HUES6 (cell line): ENCODE data around the gene GIGYF1.
"Not testable (repeated sequence)": the region's sequence is repeated elsewhere in the genome, so short reads cannot be mapped to it uniquely, and the experiment has no call there.

Experiments
- H3K27ac ChIP-seq: 2 replicates; pipeline ENCODE4 v1.7.0; 2013; ENCODE audit warnings: low read depth, mild to moderate bottlenecking, low read length, inconsistent platforms
- H3K27me3 ChIP-seq: 2 replicates; pipeline ENCODE4 v1.6.1; 2013; ENCODE audit warnings: low read length; ENCODE audit not compliant: control insufficient read depth, insufficient read depth
- H3K36me3 ChIP-seq: 2 replicates; pipeline ENCODE4 v1.6.1; 2013; ENCODE audit warnings: low read length; ENCODE audit not compliant: control insufficient read depth, insufficient read depth
- H3K4me1 ChIP-seq: 2 replicates; pipeline ENCODE4 v1.6.1; 2013; ENCODE audit warnings: low read length; ENCODE audit not compliant: control insufficient read depth, insufficient read depth
- H3K4me3 ChIP-seq: 2 replicates; pipeline ENCODE4 v1.5.1; 2013; ENCODE audit warnings: low read depth, low read length
- H3K9ac ChIP-seq: one replicate; pipeline ENCODE4 v1.6.1; 2013; ENCODE audit warnings: mild to moderate bottlenecking, low read length
- H3K9me3 ChIP-seq: 2 replicates; pipeline ENCODE4 v1.6.1; 2013; ENCODE audit warnings: low read depth, low read length; ENCODE audit not compliant: control insufficient read depth, insufficient read depth

GIGYF1 gene

DNA sequence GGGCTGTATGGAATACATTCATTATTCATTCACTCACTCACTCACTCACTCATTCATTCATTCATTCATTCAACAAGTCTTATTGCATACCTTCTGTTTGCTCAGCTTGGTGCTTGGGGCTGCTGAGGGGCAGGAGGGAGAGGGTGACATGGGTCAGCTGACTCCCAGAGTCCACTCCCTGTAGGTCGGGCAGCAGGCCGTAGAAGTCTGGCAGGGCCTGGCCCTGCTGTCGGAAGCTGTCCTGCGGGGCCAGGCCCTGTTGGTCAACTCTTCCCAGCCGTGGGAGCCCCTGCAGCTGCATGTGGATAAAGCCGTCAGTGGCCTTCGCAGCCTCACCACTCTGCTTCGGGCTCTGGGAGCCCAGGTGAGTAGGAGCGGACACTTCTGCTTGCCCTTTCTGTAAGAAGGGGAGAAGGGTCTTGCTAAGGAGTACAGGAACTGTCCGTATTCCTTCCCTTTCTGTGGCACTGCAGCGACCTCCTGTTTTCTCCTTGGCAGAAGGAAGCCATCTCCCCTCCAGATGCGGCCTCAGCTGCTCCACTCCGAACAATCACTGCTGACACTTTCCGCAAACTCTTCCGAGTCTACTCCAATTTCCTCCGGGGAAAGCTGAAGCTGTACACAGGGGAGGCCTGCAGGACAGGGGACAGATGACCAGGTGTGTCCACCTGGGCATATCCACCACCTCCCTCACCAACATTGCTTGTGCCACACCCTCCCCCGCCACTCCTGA lies 28.6 kb upstream of the GIGYF1 start:
- Histone ChIP-seq H3K27me3 (peaks cover 49% of the 10 kb centered on the region), H3K36me3 (no peaks in the 10 kb centered on the region), H3K27ac (no peak overlapping the region), H3K4me3 (no peak overlapping the region), H3K4me1 (peaks cover 11% of the 10 kb centered on the region), H3K9me3 (peaks cover 14% of the 10 kb centered on the region; the same call in 1 of the 2 replicates), H3K9ac (no peak overlapping the region)

GRCh38 chr7:100721505-100721812 lies 27.4 kb upstream of the GIGYF1 start:
- Histone ChIP-seq H3K9ac (no peak overlapping the region), H3K4me1 (peaks cover 11% of the 10 kb centered on the region), H3K27me3 (peaks cover 49% of the 10 kb centered on the region), H3K9me3 (peaks cover 14% of the 10 kb centered on the region; the same call in 1 of the 2 replicates), H3K36me3 (no peaks in the 10 kb centered on the region), H3K27ac (no peak overlapping the region), H3K4me3 (peak overlapping the region; percentile 58)

GRCh38 chr7:100720671-100721504 lies 26.8 kb upstream of the GIGYF1 start:
- H3K9ac ChIP-seq: no peak overlapping the region
- peak overlapping the region; percentile 58 for H3K4me3 ChIP-seq
- H3K27me3 ChIP-seq: peaks cover 49% of the 10 kb centered on the region
- H3K36me3 ChIP-seq: no peaks in the 10 kb centered on the region
- H3K27ac ChIP-seq: no peak overlapping the region
- peaks cover 14% of the 10 kb centered on the region; the same call in 1 of the 2 replicates for H3K9me3 ChIP-seq
- peaks cover 10% of the 10 kb centered on the region for H3K4me1 ChIP-seq

GRCh38 chr7:100720279-100720670 lies 26.2 kb upstream of the GIGYF1 start, which contains the start of gene EPO:
Gene EPO, plus strand, starts transcription at chr7:100720468. Its CDS starts 513 bp downstream, at chr7:100720981.
- Histone ChIP-seq H3K9ac (peak within 1 kb of the TSS; percentile 19), H3K36me3 (no peaks in the 10 kb centered on the region), H3K27ac (no peak within 1 kb of the TSS), H3K9me3 (peaks cover 14% of the 10 kb centered on the region; the same call in 1 of the 2 replicates), H3K4me3 (peak within 1 kb of the TSS; percentile 58), H3K4me1 (peaks cover 7% of the 10 kb centered on the region), H3K27me3 (peaks cover 49% of the 10 kb centered on the region)

GRCh38 chr7:100719523-100720278 lies 25.7 kb upstream of the GIGYF1 start:
- peak overlapping the region; percentile 58 for H3K4me3 ChIP-seq
- peaks cover 49% of the 10 kb centered on the region for H3K27me3 ChIP-seq
- H3K27ac ChIP-seq: no peak overlapping the region
- H3K36me3 ChIP-seq: no peaks in the 10 kb centered on the region
- H3K9me3 ChIP-seq: peaks cover 14% of the 10 kb centered on the region; the same call in 1 of the 2 replicates
- peaks cover 7% of the 10 kb centered on the region for H3K4me1 ChIP-seq
- no peak overlapping the region for H3K9ac ChIP-seq

GRCh38 chr7:100717073-100717472 lies 23.0 kb upstream of the GIGYF1 start:
- H3K36me3 ChIP-seq, H3K9ac ChIP-seq, H3K4me1 ChIP-seq, H3K4me3 ChIP-seq, H3K27ac ChIP-seq: not testable (repeated sequence)
- Histone ChIP-seq H3K9me3 (peaks cover 14% of the 10 kb centered on the region; the same call in 1 of the 2 replicates), H3K27me3 (peaks cover 28% of the 10 kb centered on the region)

DNA sequence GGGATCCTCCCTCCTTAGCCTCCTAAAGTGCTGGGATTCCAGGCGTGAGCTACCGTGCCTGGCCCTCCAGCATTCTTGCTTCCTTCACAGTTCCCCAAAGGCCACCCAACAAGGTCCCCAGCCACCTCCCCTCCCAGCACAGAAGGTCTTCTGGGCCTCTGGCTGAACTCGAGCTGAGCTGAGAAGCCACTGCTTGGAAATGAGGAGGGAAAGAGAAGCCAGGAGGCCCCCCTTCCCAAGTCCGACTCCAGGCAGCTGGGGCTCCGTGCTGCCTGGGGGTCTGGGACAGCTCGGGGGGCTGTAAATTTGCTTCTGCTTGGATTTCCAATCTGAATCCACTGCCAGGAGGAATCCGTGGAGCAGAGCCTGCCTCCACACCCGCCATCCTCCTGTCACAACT lies 20.7 kb upstream of the GIGYF1 start:
- peaks cover 14% of the 10 kb centered on the region; the same call in 1 of the 2 replicates for H3K9me3 ChIP-seq
- peaks cover 5% of the 10 kb centered on the region for H3K27me3 ChIP-seq
- H3K4me3 ChIP-seq: no peak overlapping the region
- no peak overlapping the region for H3K27ac ChIP-seq
- H3K4me1 ChIP-seq: no peaks in the 10 kb centered on the region
- no peak overlapping the region for H3K9ac ChIP-seq
- no peaks in the 10 kb centered on the region for H3K36me3 ChIP-seq

DNA sequence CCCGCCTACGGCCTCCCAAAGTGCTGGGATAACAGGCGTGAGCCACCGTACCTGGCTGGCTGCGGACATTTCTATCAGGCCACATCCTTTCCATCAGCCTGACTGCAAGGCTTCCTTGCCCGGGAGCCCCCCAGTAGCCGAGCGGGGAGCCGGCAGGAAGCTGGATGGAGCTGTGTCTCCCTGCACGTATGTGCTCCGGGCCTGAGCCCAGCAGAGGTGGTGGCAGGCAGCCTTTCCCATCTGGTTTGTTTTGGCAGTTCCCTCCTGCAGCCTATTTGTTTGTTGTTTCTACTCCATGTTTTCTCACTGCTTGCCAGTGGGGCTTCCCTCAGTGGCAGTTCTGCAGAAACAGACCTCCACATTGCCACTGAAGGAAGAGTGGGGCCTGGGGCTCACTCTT lies 17.3 kb upstream of the GIGYF1 start:
- H3K4me3 ChIP-seq: no peak overlapping the region
- H3K9ac ChIP-seq: no peak overlapping the region
- H3K27me3 ChIP-seq: no peaks in the 10 kb centered on the region
- peaks cover 8% of the 10 kb centered on the region for H3K4me1 ChIP-seq
- H3K9me3 ChIP-seq: no peaks in the 10 kb centered on the region
- peaks cover 16% of the 10 kb centered on the region for H3K36me3 ChIP-seq
- H3K27ac ChIP-seq: no peak overlapping the region

DNA sequence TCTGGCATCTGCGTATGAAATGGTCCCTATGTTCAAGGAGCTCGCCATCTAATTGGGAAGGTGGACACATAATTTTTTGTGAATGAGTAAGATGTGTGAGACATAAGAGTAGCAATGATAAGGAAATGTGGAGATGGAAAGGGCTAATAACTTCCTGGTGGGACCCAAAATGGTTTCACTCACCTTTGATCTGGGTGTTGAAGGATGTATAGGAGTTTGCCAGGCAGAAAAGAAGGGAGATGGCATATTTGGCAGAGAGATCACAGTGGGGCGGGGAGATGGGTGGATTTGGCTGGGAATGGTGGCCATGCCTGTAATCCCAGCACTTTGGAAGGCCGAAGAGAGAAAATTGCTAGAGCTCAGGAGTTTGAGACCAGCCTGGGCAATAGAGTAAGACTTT lies 16.4 kb upstream of the GIGYF1 start:
- Histone ChIP-seq H3K9me3 (no peaks in the 10 kb centered on the region), H3K36me3 (peaks cover 16% of the 10 kb centered on the region), H3K27me3 (no peaks in the 10 kb centered on the region), H3K9ac (no peak overlapping the region), H3K27ac (no peak overlapping the region), H3K4me1 (peaks cover 8% of the 10 kb centered on the region), H3K4me3 (no peak overlapping the region)

DNA sequence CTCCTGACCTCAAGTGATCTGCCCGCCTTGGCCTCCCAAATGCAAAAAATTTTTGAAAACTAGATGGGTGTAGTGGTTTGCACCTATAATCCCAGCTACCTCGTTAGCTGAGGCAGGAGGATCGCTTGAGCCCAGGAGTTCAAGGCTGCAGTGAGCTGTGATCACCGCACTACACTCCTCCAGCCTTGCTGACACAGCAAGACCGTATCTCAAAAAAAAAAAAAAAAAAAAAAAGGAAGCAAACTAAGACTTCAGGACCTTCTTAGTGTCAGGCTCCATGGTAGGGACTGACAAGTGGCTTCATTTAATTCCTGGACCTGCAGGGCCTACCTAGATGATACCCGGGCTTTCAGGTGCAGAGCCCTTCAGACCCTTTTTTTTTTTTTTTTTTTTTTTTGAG lies 14.3 kb upstream of the GIGYF1 start:
- peaks cover 8% of the 10 kb centered on the region for H3K4me1 ChIP-seq
- peaks cover 16% of the 10 kb centered on the region for H3K36me3 ChIP-seq
- no peak overlapping the region for H3K4me3 ChIP-seq
- H3K9ac ChIP-seq: no peak overlapping the region
- no peaks in the 10 kb centered on the region for H3K27me3 ChIP-seq
- H3K27ac ChIP-seq: no peak overlapping the region
- no peaks in the 10 kb centered on the region for H3K9me3 ChIP-seq
